Neuronal stem cell (in vitro differentiated cells): ENCODE results near the gene WFDC1.

Experiments
- DNase-seq: peaks from one replicate; pipeline ENCODE4 v3.0.0-alpha.2; 2013; ENCODE audit warnings: low spot score
- H2AFZ ChIP-seq: one replicate; pipeline ENCODE4 v1.6.1; 2013; ENCODE audit warnings: mild to moderate bottlenecking, low read length, inconsistent platforms
- H2AK5ac ChIP-seq: 2 replicates; pipeline ENCODE4 v1.6.1; 2013; ENCODE audit warnings: low read depth, mild to moderate bottlenecking, inconsistent platforms, low read length, moderate library complexity, mixed read lengths
- H2BK120ac ChIP-seq: 2 replicates; pipeline ENCODE4 v1.6.1; 2013; ENCODE audit warnings: low read depth, mild to moderate bottlenecking, inconsistent platforms, low read length, moderate library complexity, mixed read lengths
- H2BK12ac ChIP-seq: one replicate; pipeline ENCODE4 v1.6.1; 2013; ENCODE audit warnings: low read length, inconsistent platforms
- H2BK15ac ChIP-seq: 2 replicates; pipeline ENCODE4 v1.6.1; 2013; ENCODE audit warnings: mild to moderate bottlenecking, low read length, inconsistent platforms, mixed read lengths
- H2BK5ac ChIP-seq: one replicate; pipeline ENCODE4 v1.6.1; 2013; ENCODE audit warnings: inconsistent platforms, mild to moderate bottlenecking, low read length, moderate library complexity
- H3K14ac ChIP-seq: one replicate; pipeline ENCODE4 v1.6.1; 2013; ENCODE audit warnings: low read length, inconsistent platforms
- H3K18ac ChIP-seq: 2 replicates; pipeline ENCODE4 v1.6.1; 2013; ENCODE audit warnings: low read length, inconsistent platforms
- H3K23ac ChIP-seq: 2 replicates; pipeline ENCODE4 v1.6.1; 2013; ENCODE audit warnings: low read depth, mild to moderate bottlenecking, mixed read lengths, low read length, inconsistent platforms; ENCODE audit not compliant: poor library complexity
- H3K27ac ChIP-seq: replicated peaks from 3 replicates; pipeline ENCODE4 v1.5.1; 2013; ENCODE audit warnings: low read length, inconsistent platforms
- H3K27me3 ChIP-seq, 3 experiments: 2 replicates each; pipeline ENCODE4 v1.6.1; 2013; ENCODE audit warnings: low read length in 3 of 3, mild to moderate bottlenecking in 2 of 3, inconsistent platforms in 1 of 3, low read depth in 1 of 3, mixed read lengths in 1 of 3, moderate library complexity in 1 of 3; ENCODE audit not compliant: control insufficient read depth in 3 of 3, insufficient read depth in 3 of 3
- H3K36me3 ChIP-seq, 2 donors: replicated peaks in 1 of 2; 2 replicates each; pipeline ENCODE4 v1.6.1; 2013; ENCODE audit warnings: low read length in 2 of 2; ENCODE audit not compliant: control insufficient read depth in 2 of 2, insufficient read depth in 2 of 2
- H3K4ac ChIP-seq: 2 replicates; pipeline ENCODE4 v1.6.1; 2013; ENCODE audit warnings: inconsistent platforms, mild to moderate bottlenecking, low read length, moderate library complexity
- H3K4me1 ChIP-seq, 2 donors: 1 replicate in 1 of 2; 2 replicates in 1 of 2; pipeline ENCODE4 v1.6.1; 2013; ENCODE audit warnings: low read length in 2 of 2, low read depth in 1 of 2; ENCODE audit not compliant: control insufficient read depth in 2 of 2, insufficient read depth in 1 of 2
- H3K4me2 ChIP-seq: one replicate; pipeline ENCODE4 v1.6.1; 2013; ENCODE audit warnings: mild to moderate bottlenecking, low read length, inconsistent platforms; ENCODE audit not compliant: insufficient read depth, poor library complexity, severe bottlenecking
- H3K4me3 ChIP-seq, 2 donors: 2 replicates each; pipeline ENCODE4 v1.5.1; 2013; ENCODE audit warnings: low read length in 2 of 2, mild to moderate bottlenecking in 2 of 2, inconsistent platforms in 1 of 2, moderate library complexity in 1 of 2
- H3K79me1 ChIP-seq: one replicate; pipeline ENCODE4 v1.6.1; 2013; ENCODE audit warnings: low read depth, mild to moderate bottlenecking, inconsistent platforms, low read length, moderate library complexity
- H3K9ac ChIP-seq: one replicate; pipeline ENCODE4 v1.6.1; 2013; ENCODE audit warnings: mild to moderate bottlenecking, low read depth, low read length, inconsistent platforms; ENCODE audit not compliant: poor library complexity
- H3K9me3 ChIP-seq, 2 donors: replicated peaks in 1 of 2; 2 replicates each; pipeline versions ENCODE3 to v1.6.1; 2013; ENCODE audit warnings: low read length in 2 of 2, mild to moderate bottlenecking in 2 of 2, inconsistent platforms in 1 of 2, low read depth in 1 of 2, mixed read lengths in 1 of 2, moderate library complexity in 1 of 2; ENCODE audit not compliant: control insufficient read depth in 2 of 2, insufficient read depth in 1 of 2
- H4K8ac ChIP-seq: one replicate; pipeline ENCODE4 v1.6.1; 2013; ENCODE audit warnings: low read depth, mild to moderate bottlenecking, inconsistent platforms, low read length, moderate library complexity
- H4K91ac ChIP-seq: one replicate; pipeline ENCODE4 v1.6.1; 2013; ENCODE audit warnings: low read length, low read depth, mild to moderate bottlenecking, inconsistent platforms; ENCODE audit not compliant: poor library complexity
- WGBS, 2 donors: extraction: QIAGEN DNeasy Blood & Tissue Kit; methylation state at CpG; one replicate each; pipeline ENCODE4 v1.1.7; 2013; ENCODE audit warnings: missing lambda C conversion rate in 2 of 2, mixed read lengths in 1 of 2; ENCODE audit not compliant: insufficient read length in 2 of 2, insufficient replicate concordance in 1 of 2; ENCODE audit errors: extremely low coverage in 2 of 2; 5-methylcytosine and 5-hydroxymethylcytosine counted together

WFDC1 gene

GRCh38 chr16:84281074-84281473 is 13.6 kb upstream of the WFDC1 start:
- no peak overlapping the region for H3K23ac ChIP-seq
- peak; percentile 52 for DNase-seq
- H2AK5ac ChIP-seq = peak overlapping the region; percentile 36
- H3K4me3 ChIP-seq = no peak overlapping the region
- no peak overlapping the region for H3K4me2 ChIP-seq
- H2BK120ac ChIP-seq = no peak overlapping the region
- H3K14ac ChIP-seq = no peak overlapping the region
- H3K27ac ChIP-seq = no peak overlapping the region
- H3K27me3 ChIP-seq = peaks cover 0 to 5% (median 0%) of the 10 kb centered on the region in 3 experiments
- no peak overlapping the region for H4K8ac ChIP-seq
- H3K4ac ChIP-seq = no peak overlapping the region
- H2AFZ ChIP-seq = no peak overlapping the region
- no peak overlapping the region for H2BK12ac ChIP-seq
- no peaks in the 10 kb centered on the region for H3K36me3 ChIP-seq
- no peak overlapping the region for H3K9ac ChIP-seq
- peaks cover 10 to 34% of the 10 kb centered on the region in 2 donors for H3K4me1 ChIP-seq
- H3K79me1 ChIP-seq = no peaks in the 10 kb centered on the region
- H4K91ac ChIP-seq = no peak overlapping the region
- no peak overlapping the region for H3K18ac ChIP-seq
- no peaks in the 10 kb centered on the region for H3K9me3 ChIP-seq
- H2BK15ac ChIP-seq = no peak overlapping the region
- no CpG with 5 or more reads among the region's 3 CpGs for WGBS, 2 donors
- H2BK5ac ChIP-seq = no peak overlapping the region

GRCh38 chr16:84282533-84282932 is 12.1 kb upstream of the WFDC1 start:
- Histone ChIP-seq H2AFZ (no peak overlapping the region), H3K27me3 (peaks cover 0 to 5% (median 5%) of the 10 kb centered on the region in 3 experiments), H3K23ac (no peak overlapping the region), H3K4ac (no peak overlapping the region), H3K4me1 (peaks cover 10 to 36% of the 10 kb centered on the region in 2 donors), H4K8ac (no peak overlapping the region), H2BK12ac (no peak overlapping the region), H3K9me3 (no peaks in the 10 kb centered on the region), H3K18ac (peak overlapping the region; percentile 74), H3K9ac (no peak overlapping the region), H4K91ac (no peak overlapping the region), H2BK120ac (no peak overlapping the region), H3K4me2 (no peak overlapping the region), H2AK5ac (no peak overlapping the region), H3K4me3 (no peak overlapping the region), H3K27ac (no peak overlapping the region), H3K36me3 (no peaks in the 10 kb centered on the region), H3K14ac (no peak overlapping the region), H2BK5ac (no peak overlapping the region), H2BK15ac (no peak overlapping the region), H3K79me1 (no peaks in the 10 kb centered on the region)
- no CpG with 5 or more reads among the region's 6 CpGs for WGBS, 2 donors
- DNase-seq = no peak

- H4K91ac ChIP-seq = no peak overlapping the region
- peaks cover 0 to 1% of the 10 kb centered on the region in 2 donors for H3K9me3 ChIP-seq
- H3K27ac ChIP-seq = no peak overlapping the region
- peak overlapping the region; percentile 77 for H2BK12ac ChIP-seq
- no CpG with 5 or more reads among the region's 24 CpGs for WGBS, 2 donors
- no peak overlapping the region for H2BK5ac ChIP-seq
- no peak overlapping the region for H4K8ac ChIP-seq
- peak overlapping the region; percentile 68 for H2AK5ac ChIP-seq
- peak overlapping the region; percentile 17 for H3K18ac ChIP-seq
- H3K4me1 ChIP-seq = peaks cover 10 to 34% of the 10 kb centered on the region in 2 donors
- H3K9ac ChIP-seq = no peak overlapping the region
- H2AFZ ChIP-seq = peak overlapping the region; percentile 68
- no peak overlapping the region for H3K23ac ChIP-seq
- no peaks in the 10 kb centered on the region for H3K79me1 ChIP-seq
- no peak overlapping the region for H3K14ac ChIP-seq
- no peak for DNase-seq
- H2BK15ac ChIP-seq = no peak overlapping the region
- H2BK120ac ChIP-seq = no peak overlapping the region
- H3K36me3 ChIP-seq = no peaks in the 10 kb centered on the region
- H3K4me2 ChIP-seq = no peak overlapping the region
- peaks cover 0 to 12% (median 5%) of the 10 kb centered on the region in 3 experiments for H3K27me3 ChIP-seq
- no peak overlapping the region for H3K4me3 ChIP-seq
- no peak overlapping the region for H3K4ac ChIP-seq
These were observed 11.1 kb upstream of the WFDC1 start for GRCh38 chr16:84283314-84284153.

GRCh38 chr16:84284154-84284722 is 10.4 kb upstream of the WFDC1 start:
- H3K27me3 ChIP-seq = peaks cover 0 to 14% (median 5%) of the 10 kb centered on the region in 3 experiments
- no peaks in the 10 kb centered on the region for H3K36me3 ChIP-seq
- H3K23ac ChIP-seq = no peak overlapping the region
- H3K14ac ChIP-seq = no peak overlapping the region
- no CpG with 5 or more reads among the region's 13 CpGs for WGBS, 2 donors
- H3K9me3 ChIP-seq = peaks cover 0 to 1% of the 10 kb centered on the region in 2 donors
- H2AFZ ChIP-seq = peak overlapping the region; percentile 68
- no peak overlapping the region for H3K4me3 ChIP-seq
- no peak overlapping the region for H3K4ac ChIP-seq
- no peak for DNase-seq
- no peak overlapping the region for H3K27ac ChIP-seq
- H3K18ac ChIP-seq = no peak overlapping the region
- H2BK5ac ChIP-seq = no peak overlapping the region
- no peaks in the 10 kb centered on the region for H3K79me1 ChIP-seq
- H2AK5ac ChIP-seq = no peak overlapping the region
- peaks cover 5 to 27% of the 10 kb centered on the region in 2 donors for H3K4me1 ChIP-seq
- H2BK12ac ChIP-seq = no peak overlapping the region
- H3K4me2 ChIP-seq = peak overlapping the region; percentile 28
- no peak overlapping the region for H3K9ac ChIP-seq
- no peak overlapping the region for H2BK15ac ChIP-seq
- no peak overlapping the region for H2BK120ac ChIP-seq
- H4K8ac ChIP-seq = no peak overlapping the region
- no peak overlapping the region for H4K91ac ChIP-seq
